Lower leg skin (tissue), 4 donors: Measurements from ENCODE around the gene PACSIN3. TPM values are rescaled to one million over a fixed set of nuclear protein-coding genes. Genes with fewer than 3 reads are reported as not detected.
A peak's percentile ranks its signal among the peaks of the same experiment; 100 is the strongest.

Experiments used
- DNase-seq, 2 donors: peaks; one replicate each; pipeline ENCODE4 v3.0.0-alpha.2; 2019; ENCODE audit warnings: low spot score in 2 of 2
- H3K4me3 ChIP-seq: fragments of 200-600 bp; sonication (generic); 2 replicates; pipeline ENCODE4 v1.5.1; 2017; ENCODE audit warnings: mild to moderate bottlenecking, low read depth; ENCODE audit not compliant: poor library complexity, severe bottlenecking
- POLR2A ChIP-seq, 2 donors: fragments of 450-650 bp; IDR thresholded peaks; one replicate each; pipeline ENCODE4 v1.6.1; 2016 to 2017; ENCODE audit warnings: antibody characterized with exemption in 2 of 2, mild to moderate bottlenecking in 1 of 2, moderate library complexity in 1 of 2
- WGBS, 2 donors: methylation state at CpG; one replicate each; pipeline ENCODE4 v1.1.5; 2018; 5-methylcytosine and 5-hydroxymethylcytosine counted together
- intact Hi-C: fragments of 100-400 bp; cut with DNase I; formaldehyde crosslinking; loops from one replicate; pipeline ENCODE4 v1.15.0; 2023; ENCODE audit warnings: low total_unique reads
- total RNA-seq, 4 donors: library from RNA; depleted of rRNA; stranded (reverse); fragments of >200 nt; gene quantifications; one replicate each; pipeline ENCODE4 v1.1.0, GENCODE V29; 2016
- TF ChIP-seq, protein P1 (sequence below), 3 donors: fragments of 450-650 bp; IDR thresholded peaks; one replicate each; pipeline ENCODE4 v1.5.1; 2016; ENCODE audit warnings: antibody characterized with exemption in 3 of 3, mild to moderate bottlenecking in 3 of 3, moderate library complexity in 2 of 3

PACSIN3 gene
- total RNA-seq, 4 donors from 2014 or later: 47.7 to 73.5 (median 58.4) TPM

DNA sequence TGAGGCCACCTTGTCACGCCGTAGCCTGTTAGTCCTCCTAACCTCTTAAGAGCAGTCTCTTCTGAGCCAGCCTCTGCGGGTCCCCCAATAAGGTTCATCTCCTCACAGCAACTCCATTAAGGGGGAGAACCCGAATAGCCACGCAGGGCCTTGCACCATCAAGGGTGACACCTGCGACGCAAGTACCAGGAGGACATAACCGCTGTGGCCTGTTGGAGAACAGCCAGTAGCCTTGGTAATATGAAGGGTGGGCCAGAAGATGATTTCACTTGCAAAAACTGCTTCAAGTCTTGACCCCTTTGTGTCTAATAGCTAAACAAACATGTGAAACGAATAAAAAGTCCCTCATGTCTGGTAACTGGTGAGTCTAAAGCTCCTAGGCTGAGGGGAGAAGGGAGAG is 24.3 kb downstream of the PACSIN3 start:
- 61 to 66% methylated on average over 9 of the region's 9 CpGs for WGBS, 2 donors
- intact Hi-C loops: loop anchor here (2.0 kb wide), 1 partner anchor 271 kb away; no protein-coding TSS in a partner anchor
- H3K4me3 ChIP-seq: no peak overlapping the region
- no peak for DNase-seq
- TF ChIP-seq, protein P1, sequence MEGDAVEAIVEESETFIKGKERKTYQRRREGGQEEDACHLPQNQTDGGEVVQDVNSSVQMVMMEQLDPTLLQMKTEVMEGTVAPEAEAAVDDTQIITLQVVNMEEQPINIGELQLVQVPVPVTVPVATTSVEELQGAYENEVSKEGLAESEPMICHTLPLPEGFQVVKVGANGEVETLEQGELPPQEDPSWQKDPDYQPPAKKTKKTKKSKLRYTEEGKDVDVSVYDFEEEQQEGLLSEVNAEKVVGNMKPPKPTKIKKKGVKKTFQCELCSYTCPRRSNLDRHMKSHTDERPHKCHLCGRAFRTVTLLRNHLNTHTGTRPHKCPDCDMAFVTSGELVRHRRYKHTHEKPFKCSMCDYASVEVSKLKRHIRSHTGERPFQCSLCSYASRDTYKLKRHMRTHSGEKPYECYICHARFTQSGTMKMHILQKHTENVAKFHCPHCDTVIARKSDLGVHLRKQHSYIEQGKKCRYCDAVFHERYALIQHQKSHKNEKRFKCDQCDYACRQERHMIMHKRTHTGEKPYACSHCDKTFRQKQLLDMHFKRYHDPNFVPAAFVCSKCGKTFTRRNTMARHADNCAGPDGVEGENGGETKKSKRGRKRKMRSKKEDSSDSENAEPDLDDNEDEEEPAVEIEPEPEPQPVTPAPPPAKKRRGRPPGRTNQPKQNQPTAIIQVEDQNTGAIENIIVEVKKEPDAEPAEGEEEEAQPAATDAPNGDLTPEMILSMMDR (IDR thresholded peaks at IDR 0.05): no peak

DNA sequence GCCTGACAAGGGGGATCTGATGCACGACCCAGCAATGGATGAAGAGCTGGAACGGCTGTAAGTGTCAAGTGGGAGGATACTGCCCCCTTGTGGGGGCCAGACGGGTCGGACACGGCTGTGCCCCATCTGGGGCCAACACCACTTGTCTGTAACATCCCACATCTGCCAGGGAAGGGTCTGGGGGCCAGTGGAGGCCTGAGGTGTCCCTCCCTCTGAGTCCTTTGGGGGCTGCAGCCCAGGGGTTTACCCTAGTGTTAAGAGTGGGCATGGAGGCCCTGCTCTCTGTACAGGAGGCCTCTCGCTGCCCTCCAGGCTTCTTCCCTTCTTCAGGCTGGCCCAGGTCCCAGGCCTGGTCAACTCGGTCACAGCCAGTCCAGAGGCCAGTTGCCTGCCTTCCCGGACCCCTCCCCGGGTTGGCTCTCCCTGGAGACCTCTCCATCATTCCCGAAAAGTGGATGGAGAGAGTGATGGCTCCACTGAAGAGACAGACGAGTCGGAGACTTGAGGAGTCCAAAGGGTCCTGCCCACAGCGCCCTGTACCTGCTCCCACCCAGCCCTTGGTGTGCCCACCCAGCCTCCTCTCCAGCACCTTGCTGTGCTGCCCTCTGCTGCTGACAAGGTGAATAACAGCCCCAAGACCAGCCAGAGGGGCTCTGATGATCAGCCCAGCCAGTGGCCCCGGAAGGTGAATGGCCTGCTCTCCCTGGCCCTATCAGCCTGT is 24.9 kb downstream of the PACSIN3 start:
- TF ChIP-seq POLR2A (IDR thresholded peaks at IDR 0.05): no peak
- TF ChIP-seq, protein P1 (IDR thresholded peaks at IDR 0.05): no peak
- DNase-seq: peak in 1 of 2 donors; percentile 48
- intact Hi-C loops: loop anchor here (2.0 kb wide), 1 partner anchor 270 kb away; no protein-coding TSS in a partner anchor
- WGBS, 2 donors: 40% methylated on average over 14 of the region's 14 CpGs
- H3K4me3 ChIP-seq: no peak overlapping the region

DNA sequence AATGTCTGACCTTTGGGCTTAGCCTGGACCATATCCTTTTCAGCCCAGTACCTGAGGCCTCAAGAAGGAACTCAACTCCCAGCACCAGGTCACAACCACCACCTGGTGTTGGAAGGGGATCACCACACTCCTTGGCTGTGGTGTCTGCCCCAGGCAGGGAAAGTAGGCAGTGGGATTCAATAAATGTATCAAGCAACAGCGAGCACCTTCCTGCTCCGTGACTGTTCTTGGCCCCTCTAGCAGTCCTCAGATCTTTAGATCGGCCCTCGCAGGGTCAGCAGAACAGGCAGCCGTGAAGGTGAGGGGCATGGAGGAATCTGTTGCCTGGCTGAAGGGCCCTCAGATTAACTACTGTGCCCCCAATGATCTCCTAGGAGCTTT is 25.5 kb downstream of the PACSIN3 start:
- intact Hi-C loops: loop anchor here (2.0 kb wide), 1 partner anchor 270 kb away; no protein-coding TSS in a partner anchor
- TF ChIP-seq POLR2A (IDR thresholded peaks at IDR 0.05): no peak
- TF ChIP-seq, protein P1 (IDR thresholded peaks at IDR 0.05): no peak
- WGBS, 2 donors: 78 to 81% methylated on average over 5 of the region's 5 CpGs
- no peak for DNase-seq
- H3K4me3 ChIP-seq: no peak overlapping the region

DNA sequence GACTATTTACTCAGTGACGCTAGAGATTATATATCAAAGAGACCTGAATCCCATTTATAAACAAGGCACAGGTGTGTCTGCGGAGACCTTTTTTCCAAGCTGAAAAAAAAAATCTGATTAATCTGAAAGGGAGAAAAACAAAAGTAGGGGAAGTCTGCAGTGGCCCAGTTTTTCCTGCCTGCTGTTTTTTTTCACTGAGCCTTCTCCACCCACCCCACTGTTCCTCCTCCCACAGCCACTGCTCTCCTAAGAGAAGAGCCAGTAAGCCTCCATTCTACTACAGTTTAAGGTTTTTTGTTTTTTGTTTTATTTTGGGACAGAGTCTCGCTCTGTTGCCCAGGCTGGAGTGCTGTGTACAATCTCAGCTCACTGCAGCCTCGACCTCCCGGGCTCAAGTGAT is 28.0 kb downstream of the PACSIN3 start:
- 80 to 88% methylated on average over 5 of the region's 5 CpGs for WGBS, 2 donors
- intact Hi-C loops: no loop called here
- no peak for DNase-seq
- H3K4me3 ChIP-seq: no peak overlapping the region
- TF ChIP-seq, protein P1 (IDR thresholded peaks at IDR 0.05): no peak
- no peak for TF ChIP-seq POLR2A (IDR thresholded peaks at IDR 0.05)

DNA sequence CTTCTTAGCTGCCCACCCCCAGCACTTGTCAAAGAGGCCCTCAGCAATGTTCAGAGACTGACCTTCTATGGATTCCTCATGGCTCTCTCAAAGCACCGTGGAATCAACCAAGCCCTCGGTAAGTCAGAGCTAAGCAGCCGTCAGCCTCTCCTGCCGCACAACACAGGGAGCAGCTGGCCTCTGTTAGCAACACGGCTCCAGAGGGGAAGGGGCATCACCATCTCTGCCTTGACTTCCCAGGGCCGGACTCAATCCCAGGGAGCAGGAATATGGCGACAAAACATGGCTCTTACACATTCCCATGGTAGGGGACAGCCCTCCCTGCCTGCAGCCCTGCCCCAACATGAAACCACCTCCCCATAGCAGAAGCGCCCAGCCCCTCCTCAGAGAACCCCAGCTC is 28.4 kb downstream of the PACSIN3 start:
- intact Hi-C loops: no loop called here
- no peak overlapping the region for H3K4me3 ChIP-seq
- 87 to 88% methylated on average over 8 of the region's 8 CpGs for WGBS, 2 donors
- no peak for DNase-seq
- TF ChIP-seq, protein P1 (IDR thresholded peaks at IDR 0.05): no peak
- no peak for TF ChIP-seq POLR2A (IDR thresholded peaks at IDR 0.05)

DNA sequence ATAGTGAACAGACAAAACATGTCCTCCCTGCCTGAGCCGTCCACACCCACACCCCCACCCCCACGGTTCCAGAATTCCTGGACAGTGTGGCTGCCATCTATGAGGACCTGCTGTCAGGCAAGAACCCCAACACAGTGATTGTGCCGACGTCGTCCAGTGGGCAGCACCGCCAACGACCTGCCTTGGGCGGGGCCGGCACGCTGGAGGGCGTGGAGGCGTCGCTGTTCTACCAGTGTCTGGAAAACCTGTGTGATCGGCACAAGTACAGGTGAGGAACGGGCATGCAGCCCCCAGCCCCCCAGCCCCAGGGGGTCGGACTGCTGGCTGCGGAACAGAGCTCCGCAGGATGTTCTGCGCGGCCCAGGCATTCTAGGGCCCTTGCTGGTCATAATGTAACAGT is 29.3 kb downstream of the PACSIN3 start:
- WGBS, 2 donors: 45 to 59% methylated on average over 20 of the region's 20 CpGs
- intact Hi-C loops: no loop called here

More for the DNA sequence above, 29.3 kb downstream of the PACSIN3 start:
- TF ChIP-seq, protein P1 (IDR thresholded peaks at IDR 0.05): no peak
- TF ChIP-seq POLR2A (IDR thresholded peaks at IDR 0.05): no peak
- no peak overlapping the region for H3K4me3 ChIP-seq
- DNase-seq: no peak
